H1 (cell line): ENCODE results near the gene GATD1. TPM values are rescaled to one million over a fixed set of nuclear protein-coding genes. Genes with fewer than 3 reads are reported as not detected.

Experiments used
- CBX8 ChIP-seq: fragments of 300-800, 300-1000 bp; sonication (generic); IDR thresholded peaks from 2 replicates; pipeline ENCODE4 v1.7.1; 2016; ENCODE audit warnings: low read depth, low read length, borderline replicate concordance
- CTBP2 ChIP-seq: IDR thresholded peaks from 2 replicates; pipeline ENCODE4 v1.7.0; 2011; ENCODE audit warnings: borderline replicate concordance, mild to moderate bottlenecking, moderate library complexity, mixed read lengths, low read length; ENCODE audit not compliant: insufficient read depth, insufficient read length
- CTCF ChIP-seq, 3 experiments: IDR thresholded peaks; 1 replicate in 2 of 3; 2 replicates in 1 of 3; pipeline versions ENCODE4 v1.5.1 to v1.6.1; 2011; ENCODE audit warnings: low read length in 3 of 3, mild to moderate bottlenecking in 3 of 3, inconsistent platforms in 2 of 3, low read depth in 1 of 3, moderate library complexity in 1 of 3; ENCODE audit not compliant: insufficient read depth in 1 of 3; ENCODE audit errors: control extremely low read depth in 1 of 3
- FOSL1 ChIP-seq: IDR thresholded peaks from 2 replicates; pipeline ENCODE4 v1.6.1; 2011; ENCODE audit warnings: mild to moderate bottlenecking, low read depth, low read length, moderate library complexity; ENCODE audit not compliant: insufficient read depth
- KDM5A ChIP-seq: fragments of 200-600 bp; IDR thresholded peaks from 2 replicates; pipeline ENCODE4 v1.7.1; 2012; ENCODE audit warnings: mild to moderate bottlenecking, low read length, inconsistent platforms, mixed read lengths
- RBBP5 ChIP-seq: IDR thresholded peaks from 2 replicates; pipeline ENCODE4 v1.7.1; 2012; ENCODE audit warnings: low read depth, mild to moderate bottlenecking, inconsistent platforms, low read length, moderate library complexity, borderline replicate concordance
- RNF2 ChIP-seq: fragments of 200-900, 300-1000 bp; sonication (generic); IDR thresholded peaks from 2 replicates; pipeline ENCODE4 v1.7.1; 2016; ENCODE audit warnings: borderline replicate concordance, low read depth, mild to moderate bottlenecking, antibody characterized with exemption, low read length; ENCODE audit not compliant: poor library complexity, severe bottlenecking; ENCODE audit errors: missing control alignments
- SP1 ChIP-seq: IDR thresholded peaks from 2 replicates; pipeline ENCODE4 v1.6.1; 2011; ENCODE audit warnings: low read depth, low read length
- TAF7 ChIP-seq: optimal IDR thresholded peaks from 2 replicates; pipeline ENCODE3; 2011; ENCODE audit warnings: low read depth, mild to moderate bottlenecking, inconsistent platforms, low read length, moderate library complexity, borderline replicate concordance
- TEAD4 ChIP-seq: IDR thresholded peaks from 2 replicates; pipeline ENCODE4 v1.6.1; 2012; ENCODE audit warnings: low read depth, low read length, inconsistent platforms, mixed read lengths
- USF2 ChIP-seq: IDR thresholded peaks from 2 replicates; pipeline ENCODE4 v1.6.1; 2011; ENCODE audit warnings: low read length, improper control_type of control experiment
- polyA plus RNA-seq, 7 experiments: library from polyadenylated mRNA; depleted of rRNA in 3 of 7; stranded (reverse) in 5 of 7; unstranded in 2 of 7; fragments of >200 nt in 5 of 7; fragments of 200-250 nt in 2 of 7; gene quantifications; 1 replicate in 5 of 7; 2 replicates in 1 of 7; 4 replicates in 1 of 7; pipeline versions ENCODE4 v1.2.1 to v1.2.3, GENCODE V29; 2011 to 2013; ENCODE audit warnings: missing spikeins in 2 of 7, mixed read lengths in 2 of 7
- total RNA-seq: library from RNA; stranded (reverse); fragmentation: NEBNext Ultra II Directional; extraction: Animal tissue kit (Norgen Biotek cat#: 25700); gene quantifications from 2 replicates; pipeline ENCODE4 v1.2.1, GENCODE V29; 2021

GATD1 gene
- total and polyA plus RNA-seq, 2 of the 8 experiments (the other 6 are each of a cell fraction or from before 2014, with no cell fraction given): 47.5 to 54.8 TPM

- no peak for TF ChIP-seq USF2
- no peak for TF ChIP-seq FOSL1
- TF ChIP-seq TEAD4: no peak
- no peak for TF ChIP-seq RBBP5
- TF ChIP-seq CTBP2: no peak
- no peak for TF ChIP-seq KDM5A
- TF ChIP-seq CBX8: no peak
- TF ChIP-seq CTCF (IDR thresholded peaks at IDR 0.05; ENCODE audit: control extremely low read depth in 1 of 3, insufficient read depth in 1 of 3, low read depth in 1 of 3, low read length in 3 of 3): no peak
- no peak for TF ChIP-seq TAF7
- no peak for TF ChIP-seq RNF2
- no peak for TF ChIP-seq SP1
These were observed 25.6 kb upstream of the GATD1 start (continued) for GRCh38 chr11:802693-803466.
